ENCODE measurements around the gene UHRF1. TPM values are rescaled to one million over a fixed set of nuclear protein-coding genes. Genes with fewer than 3 reads are reported as not detected.
A peak's percentile ranks its signal among the peaks of the same experiment; 100 is the strongest.

UHRF1 gene
- total RNA-seq, 1 experiment from 2014 or later, result 53.6 TPM

- H3K9me3 ChIP-seq (ENCODE audit: control insufficient read depth, insufficient read depth, low read depth, low read length), result no peaks in the 10 kb centered on the region
- no peak for ATAC-seq
- BruUV-seq (replicated peaks), result no TSS peak
- CTCF ChIA-PET, result no interaction called here
- no peaks in the 10 kb centered on the region for H3K27me3 ChIP-seq (ENCODE audit: control insufficient read depth, insufficient read depth, low read length)
- POLR2A ChIA-PET, result no interaction called here
- H3K27ac ChIP-seq (ENCODE audit: low read length), result peak overlapping the region; percentile 44; the same call in 1 of the 2 replicates
- H3K4me1 ChIP-seq (ENCODE audit: control insufficient read depth, insufficient read depth, low read length), result peaks cover 19% of the 10 kb centered on the region
- in situ Hi-C loops (cut with HindIII; ENCODE audit: low pct_unique_long_range_greater_than_20kb, low sequenced_read_pairs) (no loop called here), intact Hi-C loops (cut with micrococcal nuclease; ENCODE audit: unreplicated experiment) (no loop called here)
- no peaks in the 10 kb centered on the region; the same call in 1 of the 2 replicates for H3K36me3 ChIP-seq (ENCODE audit: control insufficient read depth, insufficient read depth, low read length)
- no peak overlapping the region for H3K4me3 ChIP-seq (ENCODE audit: low read depth in 2 of 2, low read length in 2 of 2)
- DNase-seq (ENCODE audit: low read depth, low spot score), result no peak
- TF ChIP-seq TCF7L2 (IDR thresholded peaks at IDR 0.05; ENCODE audit: low read depth, low read length) (no peak), REST (IDR thresholded peaks at IDR 0.05; ENCODE audit: insufficient read depth in 1 of 2, low read depth in 2 of 2, low read length in 1 of 2) (no peak), SIN3A (IDR thresholded peaks at IDR 0.05; ENCODE audit: borderline replicate concordance, insufficient read depth, low read depth, low read length) (no peak), POLR2AphosphoS5 (IDR thresholded peaks at IDR 0.05; ENCODE audit: low read depth, low read length) (no peak), CTCF (IDR thresholded peaks at IDR 0.05) (no peak)
Observed at GRCh38 chr19:4908360-4908759, 941 bp upstream of the UHRF1 start.

DNA sequence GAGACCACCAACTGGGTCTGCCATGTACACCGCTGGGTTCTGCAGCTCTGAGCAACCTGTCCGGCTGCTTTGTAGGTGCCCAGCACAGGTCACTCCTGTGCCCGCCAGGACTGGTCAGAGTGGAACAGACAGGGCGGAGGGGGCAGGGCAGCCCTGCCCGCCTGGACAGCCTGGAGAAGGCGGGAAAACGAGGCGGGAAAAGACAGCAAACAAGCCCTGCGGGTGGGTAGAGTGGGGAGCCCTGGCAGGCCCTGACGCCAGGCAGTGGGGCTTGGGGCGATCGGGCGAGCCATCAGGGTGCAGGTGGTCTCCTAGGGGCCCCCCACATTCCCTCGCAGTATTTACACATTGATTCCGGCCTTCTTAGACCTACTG is 533 bp upstream of the UHRF1 start:
- no peaks in the 10 kb centered on the region for H3K27me3 ChIP-seq (ENCODE audit: control insufficient read depth, insufficient read depth, low read length)
- ATAC-seq (no peak), DNase-seq (ENCODE audit: low read depth, low spot score) (no peak)
- TF ChIP-seq CTCF (IDR thresholded peaks at IDR 0.05) (no peak), REST (IDR thresholded peaks at IDR 0.05; ENCODE audit: insufficient read depth in 1 of 2, low read depth in 2 of 2, low read length in 1 of 2) (no peak), SIN3A (IDR thresholded peaks at IDR 0.05; ENCODE audit: borderline replicate concordance, insufficient read depth, low read depth, low read length) (no peak), POLR2AphosphoS5 (IDR thresholded peaks at IDR 0.05; ENCODE audit: low read depth, low read length) (no peak), TCF7L2 (IDR thresholded peaks at IDR 0.05; ENCODE audit: low read depth, low read length) (no peak)
- H3K9me3 ChIP-seq (ENCODE audit: control insufficient read depth, insufficient read depth, low read depth, low read length), result no peaks in the 10 kb centered on the region
- POLR2A ChIA-PET, result no interaction called here
- H3K36me3 ChIP-seq (ENCODE audit: control insufficient read depth, insufficient read depth, low read length), result no peaks in the 10 kb centered on the region; the same call in 1 of the 2 replicates
- CTCF ChIA-PET, result no interaction called here
- peak overlapping the region; percentile 44; the same call in 1 of the 2 replicates for H3K27ac ChIP-seq (ENCODE audit: low read length)
- peaks cover 19% of the 10 kb centered on the region for H3K4me1 ChIP-seq (ENCODE audit: control insufficient read depth, insufficient read depth, low read length)
- intact Hi-C loops (cut with micrococcal nuclease; ENCODE audit: unreplicated experiment), result no loop called here
- H3K4me3 ChIP-seq (ENCODE audit: low read depth in 2 of 2, low read length in 2 of 2), result peak overlapping the region in 1 of 2 experiments; percentile 55; a peak in 2 of 4 replicates
- in situ Hi-C loops (cut with HindIII; ENCODE audit: low pct_unique_long_range_greater_than_20kb, low sequenced_read_pairs), result no loop called here
- BruUV-seq (replicated peaks), result no TSS peak
